Keratinocyte (primary cell): ENCODE measurements around the gene POLR1A.

ENCODE experiments used
- CTCF ChIP-seq, 3 experiments: IDR thresholded peaks in 1 of 3; conservative IDR thresholded peaks in 1 of 3; optimal IDR thresholded peaks in 1 of 3; 2 replicates in 2 of 3; 3 replicates in 1 of 3; pipeline versions ENCODE3 to v1.5.1; 2011; ENCODE audit warnings: low read length in 3 of 3, mild to moderate bottlenecking in 3 of 3, moderate library complexity in 2 of 3, control low read depth in 1 of 3, inconsistent platforms in 1 of 3; ENCODE audit not compliant: insufficient read depth in 2 of 3; ENCODE audit errors: extremely low read depth in 1 of 3
- EZH2 ChIP-seq: IDR thresholded peaks from one replicate; pipeline ENCODE4 v1.6.1; 2012; ENCODE audit warnings: inconsistent platforms, mild to moderate bottlenecking, low read length, moderate library complexity

- TF ChIP-seq CTCF (optimal IDR thresholded peaks at IDR 0.05 in 1 of 3, IDR thresholded peaks at IDR 0.05 in 1 of 3, conservative IDR thresholded peaks at IDR 0.05 in 1 of 3; ENCODE audit: extremely low read depth in 1 of 3, insufficient read depth in 2 of 3, low read length in 3 of 3) (no peak), EZH2 (no peak)
Measured at GRCh38 chr2:86055314-86055713, 50.4 kb downstream of the POLR1A start.
